NCI-H1092 treated with DMSO at 0.1 percent for 48 hours (cell line): Measurements from ENCODE around the gene PQBP1.

Experiments used
- DNase-seq: peaks from one replicate; lab custom pipeline; 2025; lab: John Stamatoyannopoulos, UW

PQBP1 gene

GRCh38 chrX:48923771-48924170 lies 26.0 kb downstream of the PQBP1 start:
- DNase-seq, result no peak

DNA sequence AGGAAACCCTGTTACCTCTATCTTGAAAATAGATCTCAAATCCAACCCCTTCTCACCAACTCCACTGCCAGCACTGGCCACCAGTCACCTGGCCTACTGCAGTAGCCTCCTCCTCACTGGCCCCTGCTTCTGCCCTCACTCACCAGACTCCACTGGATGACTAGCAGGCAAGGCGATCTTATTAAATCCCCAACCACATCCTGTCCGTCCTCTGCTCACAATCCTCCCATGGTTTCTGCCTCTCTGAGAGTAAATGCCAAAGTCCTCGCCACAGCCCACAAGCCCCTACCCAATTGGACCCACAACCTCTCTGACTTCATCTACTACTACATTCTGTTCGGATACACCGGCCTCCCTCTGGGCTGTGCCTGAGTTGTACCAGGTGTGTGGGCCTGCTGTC lies 26.5 kb downstream of the PQBP1 start:
- DNase-seq, result no peak

DNA sequence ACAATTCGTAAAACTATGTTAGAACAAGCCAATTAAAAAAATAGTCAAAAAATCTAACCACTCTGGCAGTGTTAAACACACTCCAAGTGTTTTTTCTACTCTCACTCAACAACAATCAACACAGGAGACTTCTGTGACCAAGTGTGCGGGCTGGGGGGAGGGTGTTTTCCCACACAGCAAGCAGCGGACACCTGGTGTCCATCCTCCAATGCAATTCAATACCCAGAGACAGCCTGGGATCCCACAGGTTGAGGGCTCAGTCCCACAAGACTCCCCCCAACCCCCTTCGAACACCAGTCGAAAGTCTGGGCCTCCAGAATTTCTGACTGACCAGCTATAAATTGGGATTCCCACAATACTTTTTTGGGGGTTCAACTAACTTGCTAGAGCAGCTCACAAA lies 29.4 kb downstream of the PQBP1 start:
- DNase-seq, result no peak

DNA sequence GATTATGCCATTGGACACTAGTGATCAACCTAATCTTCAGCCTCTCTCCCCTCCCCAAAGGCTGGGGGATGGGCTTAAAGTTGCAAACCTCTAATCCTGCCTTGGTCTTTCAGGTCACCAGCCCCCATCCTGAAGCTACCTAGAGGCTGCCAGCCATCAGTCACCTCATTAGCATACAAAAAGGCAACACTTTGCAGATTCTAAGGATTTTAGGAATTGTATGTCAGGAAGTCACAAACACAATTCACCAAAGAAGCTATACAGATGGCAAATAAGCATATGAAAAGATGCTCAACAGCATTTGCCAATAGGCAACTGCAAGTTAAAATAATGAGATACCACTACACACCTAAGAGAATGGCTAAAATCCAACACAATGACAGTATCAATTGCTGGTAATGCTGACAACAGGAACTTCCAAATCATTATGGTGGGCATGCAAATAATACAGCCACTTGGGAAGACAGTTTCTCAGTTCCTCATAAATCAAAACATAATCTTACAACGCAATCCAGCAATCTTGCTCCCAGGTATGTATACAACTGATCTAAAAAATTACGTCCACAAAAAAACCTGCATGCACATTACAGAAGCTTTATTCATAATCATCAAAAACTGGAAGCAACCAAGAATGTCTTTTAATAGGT lies 30.1 kb downstream of the PQBP1 start:
- DNase-seq, result no peak

- DNase-seq, result no peak
Measured at GRCh38 chrX:48933757-48934156, 36.0 kb downstream of the PQBP1 start.

DNA sequence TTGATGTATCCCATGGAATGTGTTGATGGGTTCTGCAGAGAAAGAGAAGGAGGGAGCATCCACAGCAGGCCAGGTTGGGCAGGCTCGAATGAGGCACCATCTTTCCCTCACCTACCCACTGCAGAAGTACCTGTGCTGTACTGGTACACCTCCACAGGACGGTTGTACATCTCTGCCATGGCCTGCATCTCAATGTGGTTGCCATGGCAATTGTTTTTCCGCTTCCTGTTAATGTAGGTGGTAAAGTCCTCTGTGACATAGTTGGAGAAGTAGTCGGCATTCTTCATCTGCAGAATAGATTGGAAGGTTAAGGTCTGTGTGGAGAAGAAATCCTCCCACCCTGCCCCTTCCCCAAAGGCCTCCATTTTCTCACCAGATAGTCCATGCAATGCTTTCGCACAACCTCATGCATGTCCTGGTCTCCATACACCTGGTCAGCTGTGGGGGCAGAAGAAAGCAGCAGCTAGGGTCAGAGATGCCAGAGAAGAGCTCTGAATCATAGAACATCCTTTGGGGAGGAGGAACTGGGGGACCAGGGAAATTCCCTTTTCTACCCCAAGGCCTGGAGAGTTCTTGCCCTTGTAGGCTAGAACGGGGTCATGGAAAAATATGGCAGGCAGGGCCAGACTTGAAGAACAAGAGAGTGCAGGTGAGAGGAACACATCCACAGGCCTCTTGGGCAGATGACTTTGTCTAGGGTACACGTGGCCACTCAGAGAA lies 37.0 kb downstream of the PQBP1 start:
- no peak for DNase-seq

GRCh38 chrX:48935301-48935670 lies 37.6 kb downstream of the PQBP1 start:
- no peak for DNase-seq

DNA sequence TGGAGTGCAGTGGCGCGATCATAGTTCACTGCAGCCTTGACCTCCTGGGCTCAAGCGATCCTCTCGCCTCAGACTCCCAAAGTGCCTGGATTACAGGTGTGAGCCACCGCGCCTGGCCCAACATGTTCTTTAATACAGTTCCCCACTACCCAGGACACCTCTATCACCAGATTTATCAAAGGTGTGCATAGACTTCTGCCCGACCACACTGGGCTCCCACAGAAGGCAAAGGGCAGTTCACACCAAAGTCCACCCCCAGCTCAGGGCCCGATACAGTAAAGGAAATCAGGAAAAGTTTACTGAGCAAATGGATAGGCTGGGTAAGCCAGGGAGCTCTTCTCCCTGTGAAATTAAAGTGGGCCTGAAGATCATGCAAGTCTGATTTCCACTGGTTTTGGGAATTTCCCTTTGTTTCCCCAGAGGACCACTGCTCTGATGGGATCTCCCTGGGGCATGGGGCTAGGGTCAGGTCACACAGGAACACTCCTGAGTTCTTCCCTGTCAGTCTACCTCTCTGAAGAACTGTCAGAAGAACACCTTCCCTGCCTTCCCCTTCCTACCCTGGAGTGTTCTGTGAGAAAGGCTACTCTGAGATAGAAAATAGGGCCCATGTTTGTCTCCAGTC lies 38.8 kb downstream of the PQBP1 start:
- no peak for DNase-seq

DNA sequence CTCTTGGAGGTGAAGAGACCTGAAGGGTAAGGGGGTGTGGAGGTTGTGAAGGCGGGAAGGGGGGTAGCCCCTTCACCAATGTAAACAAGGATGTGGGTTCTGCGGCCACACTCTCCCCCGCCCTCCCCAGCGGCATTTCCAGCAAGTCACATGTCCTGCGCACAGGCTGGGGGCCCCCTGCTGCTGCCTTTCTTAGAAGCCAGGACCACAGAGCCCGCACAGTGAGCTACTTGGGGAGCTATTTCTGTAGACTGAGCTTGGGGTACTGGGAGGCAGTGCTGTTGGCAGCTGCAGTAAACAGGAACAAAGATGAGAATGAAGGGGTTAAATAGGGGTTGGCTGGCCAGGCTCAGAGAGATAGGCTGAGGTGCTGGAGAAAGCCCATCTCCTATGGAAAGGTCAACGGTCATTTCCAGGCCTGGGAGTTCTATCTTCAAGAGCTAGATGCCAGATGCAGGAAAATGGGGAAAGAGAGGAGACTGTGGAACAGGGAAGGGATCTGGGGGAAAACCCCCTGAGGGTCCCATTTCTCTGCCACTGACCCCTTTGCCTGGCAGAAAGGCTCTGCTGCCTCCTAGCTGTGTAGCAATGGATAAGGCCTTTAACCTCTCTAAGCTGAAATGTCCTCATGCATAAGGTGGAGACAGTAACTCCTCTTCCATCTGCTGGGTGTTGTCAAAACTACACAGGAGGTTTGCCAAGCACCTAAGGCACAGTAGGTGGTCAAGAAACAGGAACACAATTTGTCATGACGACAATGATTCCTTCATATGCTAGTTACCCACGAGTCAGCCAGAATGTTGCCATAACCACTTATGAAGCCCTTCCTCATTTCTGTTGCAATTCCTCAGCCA lies 39.6 kb downstream of the PQBP1 start:
- DNase-seq, result no peak

DNA sequence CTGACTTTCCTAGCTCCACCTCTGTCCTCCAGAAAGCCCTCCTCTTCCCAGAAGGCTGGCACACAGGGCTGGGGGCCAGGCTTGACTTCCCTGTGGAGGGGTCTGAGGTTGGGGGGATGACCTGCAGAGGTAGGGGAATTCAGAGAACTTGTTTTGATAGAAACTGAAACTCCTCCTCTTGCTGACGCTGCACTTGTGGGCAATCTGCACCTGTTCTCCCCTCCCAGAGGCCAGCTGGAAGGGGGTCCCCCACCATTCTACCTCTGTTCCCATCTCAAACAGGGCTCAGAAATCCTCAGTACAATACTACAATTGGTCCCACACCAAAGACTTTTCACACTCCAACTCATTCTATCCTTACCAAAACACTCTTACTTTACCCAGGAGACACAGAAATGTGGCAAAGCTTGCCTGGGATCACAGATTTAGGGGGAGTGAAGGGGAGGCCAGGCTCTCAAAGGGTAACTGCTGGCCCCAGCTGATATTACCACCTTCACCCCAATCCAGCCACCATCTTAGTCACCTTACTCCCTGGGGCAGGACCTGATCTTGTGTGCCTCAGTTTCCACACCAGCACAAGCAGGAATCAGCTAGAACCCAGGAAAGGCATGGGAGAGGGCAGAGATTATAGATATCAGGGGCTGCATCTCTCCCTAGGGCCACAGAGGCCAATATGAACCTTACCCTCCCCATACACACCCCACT lies 41.1 kb downstream of the PQBP1 start:
- no peak for DNase-seq

DNA sequence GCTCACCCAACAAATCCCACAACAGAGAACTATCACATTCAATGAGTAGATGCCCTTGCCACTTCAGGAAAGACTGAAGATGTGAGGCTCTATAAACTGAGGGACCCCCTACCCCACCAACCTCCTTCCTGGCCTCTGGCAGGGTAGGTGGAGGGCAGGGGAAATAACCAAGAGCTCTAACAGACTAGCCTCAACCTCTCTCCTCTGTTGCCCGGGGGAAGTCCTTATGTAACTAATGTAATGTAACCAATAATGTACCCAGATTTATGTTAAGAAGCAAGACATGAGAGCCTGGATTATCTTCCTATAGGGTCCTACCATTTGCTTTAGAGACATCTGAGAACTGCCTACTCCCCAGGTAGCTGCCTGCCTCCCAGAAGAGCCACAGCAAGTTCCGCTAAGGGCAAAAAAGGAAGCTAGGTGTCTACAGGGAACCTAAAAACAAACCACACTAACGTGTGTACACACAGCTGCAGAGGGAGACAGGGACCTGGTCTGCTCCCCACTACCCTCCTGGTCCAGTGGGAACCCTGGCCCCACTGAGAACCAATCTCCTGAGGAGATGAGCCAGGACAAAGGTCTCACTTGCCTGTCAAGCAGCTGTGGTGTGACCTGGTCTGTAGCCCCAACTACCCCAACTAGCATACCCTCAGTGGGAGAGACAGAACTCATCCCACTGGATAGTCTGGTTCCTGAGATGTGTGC lies 41.9 kb downstream of the PQBP1 start:
- no peak for DNase-seq

- DNase-seq, result no peak
Measured at GRCh38 chrX:48940404-48940955, 42.8 kb downstream of the PQBP1 start.

DNA sequence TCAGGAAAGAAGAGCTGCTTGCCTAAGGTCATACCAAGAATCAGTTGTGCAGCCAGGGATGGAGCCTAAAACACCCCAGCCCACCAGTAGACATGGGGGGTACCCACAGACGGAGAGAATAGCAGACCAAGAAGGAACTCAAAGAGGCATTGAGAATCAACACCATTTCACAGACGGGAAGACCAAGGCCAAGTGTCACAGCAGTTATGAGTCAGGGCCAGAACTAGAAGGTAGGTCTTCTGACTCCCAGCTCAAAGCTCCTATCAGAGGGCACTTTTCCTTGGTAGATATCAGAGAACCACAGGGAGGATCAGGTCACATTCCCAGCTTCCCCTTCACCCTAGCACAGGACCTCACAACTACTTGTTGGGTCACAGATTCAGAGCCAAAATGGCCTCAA lies 45.2 kb downstream of the PQBP1 start:
- DNase-seq, result no peak

- DNase-seq, result no peak
Measured at GRCh38 chrX:48945517-48946348, 48.0 kb downstream of the PQBP1 start.

DNA sequence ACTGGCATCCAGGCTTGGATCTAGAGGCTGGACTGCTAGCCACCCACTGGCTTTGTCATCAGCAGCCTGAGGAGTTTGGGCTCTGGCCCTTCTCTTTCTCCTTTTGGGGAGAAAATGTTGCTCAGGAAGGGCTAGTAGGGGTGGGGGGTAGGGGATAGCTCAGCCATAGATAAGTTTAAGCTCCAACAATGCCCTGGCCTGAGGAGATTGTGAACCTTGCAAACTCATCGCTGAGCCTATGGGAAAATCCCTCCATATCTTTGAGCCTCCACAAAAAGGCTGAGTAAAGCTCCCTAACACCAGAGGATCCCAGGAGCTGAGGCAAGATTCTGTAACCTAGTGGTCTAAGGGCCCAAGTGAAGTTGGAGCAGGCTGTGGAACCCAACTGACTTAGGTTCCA lies 50.9 kb downstream of the PQBP1 start:
- no peak for DNase-seq
